SK-N-SH (cell line): Measurements from ENCODE around the gene NCOA5.

Experiments used
- REST ChIP-seq: IDR thresholded peaks from 2 replicates; pipeline ENCODE4 v1.6.1; 2012; ENCODE audit warnings: mild to moderate bottlenecking, low read depth, low read length, moderate library complexity
- TF ChIP-seq, protein P1 (sequence below): fragments of 150-350 bp; IDR thresholded peaks from 2 replicates; pipeline ENCODE4 v1.6.1; 2017; ENCODE audit warnings: antibody characterized with exemption, low read length, low read depth, borderline replicate concordance

DNA sequence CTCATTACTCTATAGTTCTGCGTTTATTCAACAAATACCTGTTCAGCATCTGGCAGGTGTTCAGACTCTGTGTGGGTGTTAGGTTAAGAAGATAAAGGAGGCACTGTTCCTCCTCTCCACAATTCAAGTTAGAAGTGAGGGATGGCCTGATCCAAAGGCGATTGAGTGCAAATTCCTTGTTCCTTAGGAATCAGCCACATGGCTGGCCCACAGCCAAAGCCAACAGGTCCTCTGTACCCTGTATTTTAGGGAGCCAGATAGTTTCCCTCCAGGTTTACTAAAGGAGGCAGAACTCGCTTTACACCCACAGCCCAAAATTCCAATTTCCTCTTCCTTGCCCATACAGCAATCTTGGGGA lies 23.3 kb upstream of the NCOA5 start:
- TF ChIP-seq, protein P1, sequence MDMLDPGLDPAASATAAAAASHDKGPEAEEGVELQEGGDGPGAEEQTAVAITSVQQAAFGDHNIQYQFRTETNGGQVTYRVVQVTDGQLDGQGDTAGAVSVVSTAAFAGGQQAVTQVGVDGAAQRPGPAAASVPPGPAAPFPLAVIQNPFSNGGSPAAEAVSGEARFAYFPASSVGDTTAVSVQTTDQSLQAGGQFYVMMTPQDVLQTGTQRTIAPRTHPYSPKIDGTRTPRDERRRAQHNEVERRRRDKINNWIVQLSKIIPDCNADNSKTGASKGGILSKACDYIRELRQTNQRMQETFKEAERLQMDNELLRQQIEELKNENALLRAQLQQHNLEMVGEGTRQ = no peak
- TF ChIP-seq REST = no peak
